HG03439 (cell line): ENCODE results near the gene BUD23.
"Not testable (repeated sequence)": the region's sequence is repeated elsewhere in the genome, so short reads cannot be mapped to it uniquely, and the experiment has no call there.

Source experiments
- ATAC-seq: cut with Tn5 transposase; IDR thresholded peaks from one replicate; pipeline ENCODE4 v1.9.1; 2021; ENCODE audit warnings: mild to moderate bottlenecking, moderate library complexity; ENCODE audit not compliant: unreplicated experiment

The BUD23 gene

GRCh38 chr7:73700581-73701134 lies 17.3 kb downstream of the BUD23 start:
- no peak for ATAC-seq

GRCh38 chr7:73701357-73701995 lies 18.1 kb downstream of the BUD23 start:
- ATAC-seq = no peak

- no peak for ATAC-seq
These were observed 18.8 kb downstream of the BUD23 start for GRCh38 chr7:73702226-73702625.

GRCh38 chr7:73702665-73703064 lies 19.3 kb downstream of the BUD23 start:
- ATAC-seq = no peak

- no peak for ATAC-seq
These were observed 19.8 kb downstream of the BUD23 start for GRCh38 chr7:73703225-73703624.

GRCh38 chr7:73703757-73704639 lies 20.6 kb downstream of the BUD23 start:
- ATAC-seq = no peak

GRCh38 chr7:73704640-73705550 lies 21.5 kb downstream of the BUD23 start:
- no peak for ATAC-seq

GRCh38 chr7:73705551-73705920 lies 22.1 kb downstream of the BUD23 start:
- no peak for ATAC-seq

- no peak for ATAC-seq
These were observed 23.0 kb downstream of the BUD23 start for GRCh38 chr7:73706126-73707044.

- ATAC-seq = no peak
These were observed 23.7 kb downstream of the BUD23 start for GRCh38 chr7:73707045-73707631.

GRCh38 chr7:73708961-73709549 lies 25.7 kb downstream of the BUD23 start:
- no peak for ATAC-seq

- ATAC-seq = no peak
These were observed 29.4 kb downstream of the BUD23 start for GRCh38 chr7:73712773-73713172.

- not testable (repeated sequence) for ATAC-seq
These were observed 29.9 kb downstream of the BUD23 start for GRCh38 chr7:73713319-73713718.

GRCh38 chr7:73715648-73716317 lies 32.4 kb downstream of the BUD23 start:
- no peak for ATAC-seq

- no peak for ATAC-seq
These were observed 33.0 kb downstream of the BUD23 start for GRCh38 chr7:73716318-73716890.

- ATAC-seq = no peak
These were observed 33.8 kb downstream of the BUD23 start for GRCh38 chr7:73717025-73717807.

GRCh38 chr7:73717991-73718405 lies 34.6 kb downstream of the BUD23 start:
- no peak for ATAC-seq
